Astrocyte of the hippocampus (primary cell): ENCODE measurements around the gene MRPL54.
"Not testable (repeated sequence)": the region's sequence is repeated elsewhere in the genome, so short reads cannot be mapped to it uniquely, and the experiment has no call there.

Experiments
- DNase-seq: peaks from one replicate; pipeline ENCODE4 v3.0.0; 2011; ENCODE audit warnings: low read depth, low spot score

The MRPL54 gene

GRCh38 chr19:3740431-3740830, 22.1 kb upstream of the MRPL54 start:
- DNase-seq, result no peak

DNA sequence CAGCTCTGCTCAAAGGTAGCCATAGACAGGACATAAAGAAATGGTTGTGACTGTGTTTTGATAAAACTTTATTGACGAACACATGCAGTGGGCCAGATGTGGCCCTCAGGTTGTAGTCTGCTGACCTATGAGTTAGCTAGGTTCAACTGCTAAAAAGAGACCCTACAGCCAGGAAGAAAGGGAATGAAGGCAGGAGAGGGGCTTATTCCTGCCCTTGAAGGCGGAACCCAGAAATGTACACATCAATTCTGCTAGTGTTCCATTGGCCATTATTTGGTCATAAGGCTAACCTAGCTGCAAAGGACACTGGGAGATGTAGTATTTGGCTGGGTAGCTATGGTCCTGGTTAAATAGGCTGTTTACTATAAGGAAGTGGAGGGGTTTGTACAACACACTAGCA, 19.0 kb upstream of the MRPL54 start:
- no peak for DNase-seq

DNA sequence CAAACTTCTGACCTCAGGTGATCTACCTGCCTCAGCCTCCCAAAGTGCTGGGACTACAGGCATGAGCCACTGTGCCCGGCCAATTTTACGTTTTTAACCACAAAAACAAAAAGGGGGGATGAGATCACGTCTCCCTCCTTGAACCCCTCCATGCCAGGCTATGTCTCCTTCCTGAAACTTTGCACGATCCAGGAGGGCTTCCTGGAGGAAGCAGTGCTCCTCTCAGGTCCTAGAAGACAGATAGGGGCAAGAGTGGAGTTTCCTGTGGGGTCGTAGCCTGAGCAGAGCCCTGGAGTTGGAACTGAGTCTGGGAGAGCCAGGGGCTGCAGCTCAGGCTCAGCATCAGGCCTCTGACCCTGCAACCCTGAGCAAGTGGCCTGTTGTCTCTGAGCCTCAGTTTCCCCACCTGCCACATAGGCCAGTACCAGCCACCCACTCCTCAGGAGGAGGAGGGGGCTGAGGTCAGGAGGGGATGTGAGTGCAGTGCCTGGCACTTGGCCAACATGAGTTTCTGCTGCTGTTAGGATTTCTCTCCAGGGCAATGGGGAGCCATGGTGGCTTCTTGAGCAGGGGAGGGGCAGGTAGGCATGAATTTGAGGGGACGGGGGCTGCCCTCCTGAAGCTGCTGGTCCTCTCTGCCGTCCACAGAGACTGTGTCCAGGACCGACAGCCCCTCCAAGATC, 17.0 kb upstream of the MRPL54 start:
- DNase-seq, result no peak

GRCh38 chr19:3746371-3747056, 16.0 kb upstream of the MRPL54 start:
- no peak for DNase-seq

- DNase-seq, result no peak
Measured at GRCh38 chr19:3748965-3749364, 13.5 kb upstream of the MRPL54 start.

DNA sequence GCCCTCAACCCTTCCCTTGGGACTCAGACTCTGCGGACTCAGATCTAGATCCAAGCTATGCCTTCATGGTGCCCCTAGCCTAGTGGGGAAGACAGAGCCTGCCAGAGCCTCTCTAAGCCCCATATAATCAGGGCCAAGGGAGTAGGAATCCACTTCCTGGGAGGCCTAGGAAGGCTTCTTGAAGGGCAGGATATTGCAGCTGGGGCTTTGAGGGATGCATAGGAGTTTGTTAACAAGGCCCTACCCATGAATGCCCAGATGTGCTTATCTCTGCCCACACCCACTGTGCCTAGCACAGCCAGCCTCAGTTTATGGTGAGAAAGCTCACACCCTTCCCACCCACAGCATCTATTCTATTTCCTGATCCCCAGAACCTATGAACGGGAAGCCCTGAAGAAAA, 12.3 kb upstream of the MRPL54 start:
- DNase-seq, result no peak

DNA sequence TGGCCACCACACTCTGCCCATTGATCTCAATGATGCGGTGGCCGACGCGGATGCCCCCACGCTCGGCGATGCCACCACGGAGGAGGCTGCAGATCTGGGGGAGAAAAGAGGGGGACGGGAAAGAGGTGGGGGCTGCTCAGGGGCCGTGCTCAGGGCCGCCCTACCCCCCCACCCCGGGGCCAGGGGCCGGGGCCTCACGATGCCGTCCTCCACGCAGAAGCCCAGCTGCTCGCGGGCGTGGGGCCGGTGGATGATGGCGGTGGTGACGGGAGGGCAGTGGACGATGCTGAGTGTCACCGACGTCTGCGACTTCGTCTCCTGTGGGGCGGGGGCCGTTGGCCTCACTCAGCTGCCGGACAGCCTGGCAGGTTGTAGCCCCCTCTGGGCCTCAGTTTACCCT, 11.2 kb upstream of the MRPL54 start:
- no peak for DNase-seq

GRCh38 chr19:3752492-3752891, 10.0 kb upstream of the MRPL54 start:
- no peak for DNase-seq

GRCh38 chr19:3753631-3754410, 8.7 kb upstream of the MRPL54 start:
- DNase-seq, result no peak

- DNase-seq, result not testable (repeated sequence)
Measured at GRCh38 chr19:3757705-3758104, 4.8 kb upstream of the MRPL54 start.

DNA sequence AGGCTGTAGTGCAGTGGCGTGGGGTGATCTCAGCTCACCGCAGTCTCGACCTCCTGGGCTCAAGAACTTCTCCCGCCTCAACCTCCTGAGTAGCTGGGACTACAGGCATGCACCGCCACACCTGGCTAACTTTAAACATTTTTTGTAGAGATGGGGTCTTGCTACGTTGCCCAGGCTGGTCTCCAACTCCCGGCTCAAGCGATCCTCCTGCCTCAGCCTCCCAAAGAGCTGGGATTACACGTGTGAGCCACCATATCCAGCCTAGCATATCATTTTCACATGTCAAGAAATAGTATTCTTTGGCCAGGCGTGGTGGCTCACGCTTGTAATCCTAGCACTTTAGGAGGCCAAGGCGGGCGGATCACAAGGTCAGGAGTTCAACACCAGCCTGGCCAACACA, 4.2 kb upstream of the MRPL54 start:
- DNase-seq, result not testable (repeated sequence)

GRCh38 chr19:3759482-3760254, 2.8 kb upstream of the MRPL54 start:
- DNase-seq, result no peak

DNA sequence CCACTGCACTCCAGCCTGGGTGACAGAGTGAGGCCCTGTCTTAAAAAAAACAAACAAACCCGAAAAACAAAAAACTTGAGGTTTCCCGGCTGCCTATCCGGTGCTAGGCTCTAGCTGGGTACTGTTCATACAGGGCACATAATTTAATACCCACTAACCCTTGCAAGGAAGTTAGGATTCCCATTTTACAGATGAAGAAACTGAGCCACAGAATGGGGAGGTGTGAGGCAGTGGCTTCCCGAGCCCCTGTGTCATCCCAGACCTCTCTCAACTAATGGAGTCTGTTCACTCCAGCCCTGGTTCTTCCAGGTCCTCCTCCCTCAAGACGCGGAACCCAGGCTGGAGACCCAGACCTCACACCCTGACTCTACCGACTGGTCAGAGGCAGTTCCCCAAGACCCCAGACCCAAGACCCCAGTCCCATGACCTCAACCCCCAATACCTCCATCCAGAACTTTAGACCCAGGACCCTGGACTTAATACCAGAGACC, 1.6 kb upstream of the MRPL54 start:
- peak; percentile 34 for DNase-seq

GRCh38 chr19:3761382-3762129, 926 bp upstream of the MRPL54 start, which contains the start of gene APBA3:
Gene APBA3, minus strand, starts transcription at chr19:3761692. Its CDS starts 1,428 bp downstream, at chr19:3760264.
- DNase-seq, result peak; percentile 96

- no peak for DNase-seq
Measured at GRCh38 chr19:3762130-3762473, 380 bp upstream of the MRPL54 start.

- no peak for DNase-seq
Measured at GRCh38 chr19:3765121-3765520, 2.6 kb downstream of the MRPL54 start.

DNA sequence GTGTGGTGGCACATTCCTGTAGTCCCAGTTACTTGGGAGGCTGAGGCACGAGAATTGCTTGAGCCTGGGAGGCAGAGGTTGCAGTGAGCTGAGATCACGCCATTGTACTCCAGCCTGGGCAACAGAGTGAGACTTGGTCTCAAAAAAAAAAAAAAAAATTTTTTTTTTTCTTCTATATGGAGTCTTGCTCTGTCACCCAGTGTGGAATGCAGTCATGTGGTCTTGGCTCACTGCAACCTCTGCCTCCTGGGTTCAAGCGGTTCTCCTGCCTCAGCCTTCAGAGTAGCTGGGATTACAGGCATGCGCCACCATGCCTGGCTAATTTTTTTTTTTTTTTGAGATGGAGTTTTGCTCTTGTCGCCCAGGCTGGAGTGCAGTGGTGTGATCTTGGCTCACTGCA, 3.3 kb downstream of the MRPL54 start:
- DNase-seq, result not testable (repeated sequence)

GRCh38 chr19:3766520-3766919, 4.0 kb downstream of the MRPL54 start:
- no peak for DNase-seq

DNA sequence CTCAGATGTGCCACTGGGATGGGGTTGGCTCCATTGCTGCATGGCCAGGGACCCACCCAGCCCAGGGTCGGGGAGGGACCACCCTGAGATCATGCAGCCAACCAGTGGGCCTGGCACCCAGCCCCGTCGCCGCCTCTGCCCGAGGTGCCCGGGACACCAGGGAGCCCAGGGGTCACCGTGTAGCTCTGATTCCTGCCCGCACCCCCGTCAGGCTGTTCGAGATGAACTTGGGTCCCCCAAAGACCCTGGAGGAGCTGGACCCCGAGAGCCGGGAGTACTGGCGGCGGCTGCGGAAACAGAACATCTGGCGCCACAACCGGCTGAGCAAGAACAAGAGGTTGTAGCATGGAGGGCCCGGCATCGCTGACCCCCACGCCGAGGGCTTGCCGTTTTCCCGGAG, 4.6 kb downstream of the MRPL54 start:
- DNase-seq, result no peak

DNA sequence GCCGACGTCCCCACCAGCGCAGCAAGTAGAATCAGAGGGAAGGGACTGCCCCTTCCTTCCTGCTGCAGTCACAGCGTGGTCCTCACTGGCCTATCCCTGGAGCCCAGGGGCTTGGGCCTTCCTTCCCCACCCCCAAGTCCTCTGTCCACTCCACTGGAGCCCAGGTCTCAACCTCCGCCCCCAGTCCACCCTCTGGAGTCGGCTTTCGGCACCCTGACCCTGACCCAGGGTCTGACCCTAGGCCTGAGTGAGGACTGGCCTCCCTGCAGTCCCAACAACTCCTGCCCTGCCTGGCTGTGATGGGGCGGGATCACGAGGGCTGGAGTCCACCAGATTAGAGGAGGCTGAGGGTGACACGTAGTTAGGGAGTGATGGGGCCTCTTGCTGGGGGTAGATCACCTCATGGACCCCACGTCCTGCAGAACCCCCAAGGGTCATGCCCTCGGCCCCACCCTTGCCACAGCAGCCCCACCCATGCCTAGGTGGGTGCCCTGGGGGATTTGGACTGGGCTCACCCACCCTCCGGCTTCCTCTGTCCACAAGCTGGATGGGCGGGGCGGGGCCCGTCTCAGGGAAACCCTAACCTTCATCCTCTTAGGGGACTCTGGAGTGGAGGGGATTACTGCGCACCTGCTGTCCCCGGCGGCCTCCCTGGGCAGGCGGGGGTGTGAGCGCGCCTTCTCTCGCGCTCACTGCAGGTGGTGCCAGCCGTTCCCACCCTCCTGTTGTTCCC, 5.7 kb downstream of the MRPL54 start:
- DNase-seq, result no peak
